Measurements from ENCODE around the gene ARL16. TPM values are rescaled to one million over a fixed set of nuclear protein-coding genes. Genes with fewer than 3 reads are reported as not detected.
A peak's percentile ranks its signal among the peaks of the same experiment; 100 is the strongest.

Gene ARL16
- total and polyA plus RNA-seq, 3 experiments from 2014 or later, result 16.3 to 33.0 (median 19.7) TPM

DNA sequence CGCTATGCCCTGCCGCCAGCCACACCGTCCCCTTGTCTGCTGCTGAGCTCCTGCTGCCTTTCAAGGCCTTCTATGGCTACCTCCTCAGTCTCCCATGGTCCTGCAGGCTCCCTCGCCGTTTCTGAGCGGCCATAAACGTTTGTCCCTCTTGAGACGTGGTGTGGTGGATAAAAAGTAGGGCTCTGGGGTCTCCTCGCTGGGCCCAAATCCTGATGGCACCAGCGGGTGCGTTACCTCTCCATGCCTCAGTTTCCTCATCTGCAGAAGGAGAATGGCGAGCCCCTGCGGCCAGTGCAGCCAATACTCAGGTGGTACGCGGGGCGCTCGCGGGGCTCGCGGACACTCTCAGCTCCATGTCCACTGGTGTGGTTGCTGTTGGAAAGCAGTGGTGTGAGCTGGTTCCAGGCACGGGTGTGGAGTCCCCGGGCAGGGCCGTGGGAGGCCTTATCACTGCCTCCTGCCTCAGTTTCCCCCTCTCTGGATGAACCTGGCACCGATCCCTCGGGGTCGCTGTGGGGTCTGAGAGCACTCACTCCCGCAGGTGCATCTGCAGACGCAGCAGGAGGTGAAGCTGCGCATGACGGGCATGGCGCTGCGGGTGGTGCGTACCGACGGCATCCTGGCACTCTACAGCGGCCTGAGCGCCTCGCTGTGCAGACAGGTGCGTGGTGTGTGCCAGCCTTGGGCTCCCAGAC, 31.0 kb upstream of the ARL16 start:
- DNase-seq, result no peak
- Mint-ChIP-seq H3K27ac (peak overlapping the region in 1 of 8 donors; percentile 82), H3K9me3 (peaks cover 0 to 1% (median 0%) of the 10 kb centered on the region in 5 donors), H3K36me3 (no peaks in the 10 kb centered on the region), H3K4me1 (peaks cover 8 to 25% (median 16%) of the 10 kb centered on the region in 3 donors), H3K27me3 (no peaks in the 10 kb centered on the region), H3K4me3 (peak overlapping the region in 2 of 7 donors; percentile 11 to 80)
- ChIA-PET CTCF (no interaction called here), POLR2A (no interaction called here)
- Histone ChIP-seq H3K9me3 (ENCODE audit: low read length) (no peaks in the 10 kb centered on the region), H3K4me1 (ENCODE audit: insufficient read depth, low read length) (peaks cover 27% of the 10 kb centered on the region), H3K27ac (ENCODE audit: low read depth, low read length) (no peak overlapping the region), H3K27me3 (ENCODE audit: insufficient read depth, low read length, poor library complexity, severe bottlenecking) (no peaks in the 10 kb centered on the region), H3K36me3 (ENCODE audit: insufficient read depth, low read length) (no peaks in the 10 kb centered on the region), H3K4me3 (ENCODE audit: low read length) (no peak overlapping the region)

DNA sequence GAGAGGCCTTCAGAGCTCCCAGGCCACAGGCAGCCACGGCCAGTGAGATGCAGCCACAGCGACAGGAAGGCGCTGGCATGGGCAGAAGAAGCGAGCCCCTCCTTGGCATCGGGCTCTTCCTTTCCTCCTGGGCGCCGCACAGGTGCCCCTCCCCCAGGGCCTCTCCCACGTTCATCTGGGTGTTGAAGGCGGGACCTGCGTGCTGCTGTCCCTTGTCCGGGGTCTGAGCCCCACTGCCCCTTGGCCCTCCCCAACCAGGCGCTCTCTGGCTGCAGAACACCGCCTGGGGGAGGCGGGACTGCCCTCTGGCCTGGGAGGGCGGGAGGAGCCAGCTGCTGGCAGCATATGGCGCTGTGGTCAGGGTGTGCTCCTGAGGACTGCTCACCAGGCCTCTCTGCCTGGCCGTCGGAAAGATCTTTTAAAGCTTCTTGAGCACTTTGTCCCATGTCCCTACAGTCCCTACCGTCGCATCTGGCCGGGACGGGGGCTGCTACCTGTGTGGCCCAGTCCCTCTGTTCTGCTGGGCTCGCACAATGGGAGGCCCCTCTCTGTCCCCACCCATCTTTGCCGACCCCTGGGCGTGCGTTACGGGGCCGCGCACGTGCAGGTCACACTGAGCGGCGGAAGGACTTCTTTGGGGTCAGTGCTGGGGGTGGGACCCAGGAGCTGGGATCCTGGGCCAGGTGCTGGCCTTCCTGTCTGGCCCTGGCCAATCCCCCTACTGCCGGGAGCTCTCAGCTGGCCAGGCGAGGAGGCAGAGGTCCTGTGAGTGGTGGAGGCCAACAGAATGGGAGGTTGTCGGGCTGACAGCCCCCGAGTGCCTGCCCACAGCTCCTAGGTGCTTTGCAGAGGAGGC, 30.2 kb upstream of the ARL16 start:
- no peak overlapping the region for H3K27ac Mint-ChIP-seq
- H3K4me3 ChIP-seq (ENCODE audit: low read length), result no peak overlapping the region

DNA sequence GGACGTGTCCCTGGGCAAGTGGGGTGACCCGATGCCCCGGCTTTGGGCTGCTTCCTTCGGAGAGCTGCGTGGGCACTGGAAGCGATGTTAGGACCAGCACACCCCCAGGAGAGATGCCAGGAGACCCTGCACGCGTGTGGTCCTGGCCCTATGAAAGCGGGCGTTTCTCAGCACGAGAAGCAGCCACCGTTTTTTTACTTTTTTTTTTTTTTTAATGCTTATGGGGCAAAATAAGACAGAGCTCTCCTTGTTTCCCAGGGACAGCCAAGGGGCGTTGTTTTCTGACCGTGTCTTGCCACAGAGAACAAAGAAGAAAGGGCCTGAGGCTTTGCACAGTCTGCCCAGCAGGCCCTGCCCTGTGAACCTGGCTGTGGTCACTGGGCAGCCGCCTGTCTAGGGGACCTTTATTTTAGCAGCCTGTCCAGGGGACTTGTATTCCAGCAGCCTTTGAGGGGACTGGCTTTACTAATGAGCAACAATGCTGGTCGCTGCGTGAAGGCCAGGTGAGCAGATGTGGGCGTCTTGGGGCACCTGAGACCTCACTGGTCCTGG, 29.5 kb upstream of the ARL16 start:
- peak overlapping the region in 5 of 8 donors; percentile 42 to 85 (median 54) for H3K27ac Mint-ChIP-seq
- Histone ChIP-seq H3K36me3 (ENCODE audit: insufficient read depth, low read length) (no peaks in the 10 kb centered on the region), H3K9me3 (ENCODE audit: low read length) (no peaks in the 10 kb centered on the region), H3K4me1 (ENCODE audit: insufficient read depth, low read length) (peaks cover 27% of the 10 kb centered on the region), H3K27ac (ENCODE audit: low read depth, low read length) (peak overlapping the region; percentile 27), H3K4me3 (ENCODE audit: low read length) (no peak overlapping the region), H3K27me3 (ENCODE audit: insufficient read depth, low read length, poor library complexity, severe bottlenecking) (no peaks in the 10 kb centered on the region)
- peaks cover 0 to 1% (median 0%) of the 10 kb centered on the region in 5 donors for H3K9me3 Mint-ChIP-seq
- H3K36me3 Mint-ChIP-seq, result peaks cover 0 to 2% (median 0%) of the 10 kb centered on the region in 3 donors
- H3K4me1 Mint-ChIP-seq, result peaks cover 8 to 25% (median 16%) of the 10 kb centered on the region in 3 donors
- ChIA-PET CTCF (no interaction called here), POLR2A (interaction anchor here (0.9 to 1.5 kb wide), 2 partner anchors 10 to 29 kb away, joined by 5 to 6 read pairs; partner anchors contain the start of genes ARL16, HGS and MRPL12)
- peak overlapping the region; percentile 77 to 92 (median 82) for H3K4me3 Mint-ChIP-seq
- peak in 1 of 5 donors; percentile 46 for DNase-seq
- H3K27me3 Mint-ChIP-seq, result no peaks in the 10 kb centered on the region

More for the DNA sequence above, 30.2 kb upstream of the ARL16 start:
- peak in 1 of 5 donors; percentile 47 for DNase-seq
- H3K27me3 ChIP-seq (ENCODE audit: insufficient read depth, low read length, poor library complexity, severe bottlenecking), result no peaks in the 10 kb centered on the region
- ChIA-PET CTCF (no interaction called here), POLR2A (interaction anchor here (0.9 to 1.5 kb wide), 2 partner anchors 11 to 30 kb away, joined by 5 to 6 read pairs; partner anchors contain the start of genes ARL16, HGS and MRPL12)
- peaks cover 8 to 25% (median 16%) of the 10 kb centered on the region in 3 donors for H3K4me1 Mint-ChIP-seq
- H3K27ac ChIP-seq (ENCODE audit: low read depth, low read length), result peak overlapping the region; percentile 27
- H3K9me3 ChIP-seq (ENCODE audit: low read length), result no peaks in the 10 kb centered on the region
- peaks cover 0 to 1% (median 0%) of the 10 kb centered on the region in 5 donors for H3K9me3 Mint-ChIP-seq
- H3K4me3 Mint-ChIP-seq, result peak overlapping the region in 5 of 7 donors; percentile 8 to 88 (median 80)
- H3K27me3 Mint-ChIP-seq, result no peaks in the 10 kb centered on the region
- peaks cover 0 to 2% (median 0%) of the 10 kb centered on the region in 3 donors for H3K36me3 Mint-ChIP-seq
- peaks cover 27% of the 10 kb centered on the region for H3K4me1 ChIP-seq (ENCODE audit: insufficient read depth, low read length)
- no peaks in the 10 kb centered on the region for H3K36me3 ChIP-seq (ENCODE audit: insufficient read depth, low read length)

DNA sequence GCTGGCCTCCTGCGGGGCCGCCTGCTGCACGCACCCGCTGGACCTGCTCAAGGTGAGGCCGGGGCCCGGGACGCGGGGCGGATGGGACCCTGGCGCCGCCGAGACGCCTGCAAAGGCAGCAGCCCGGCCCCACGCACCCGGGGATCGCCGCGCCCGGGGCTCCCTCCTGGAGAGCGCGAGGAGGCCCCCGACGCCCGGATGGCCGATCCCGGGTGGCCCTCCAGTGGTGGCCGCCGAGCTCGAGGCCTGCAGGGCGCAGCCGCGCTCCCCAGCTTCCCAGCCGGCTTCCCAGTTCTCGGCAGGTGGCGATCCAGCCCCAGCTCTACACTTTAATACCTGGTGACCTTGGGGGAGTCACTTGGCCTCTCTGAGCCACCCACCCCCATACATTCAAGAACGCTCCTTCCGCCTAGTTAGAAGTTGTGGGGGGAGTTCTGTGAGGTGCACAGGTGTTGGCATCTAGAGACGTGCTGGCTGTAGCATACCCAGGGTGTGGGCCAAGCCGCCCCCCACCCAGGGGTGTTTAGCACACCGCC, 28.9 kb upstream of the ARL16 start:
- H3K4me3 ChIP-seq (ENCODE audit: low read length), result no peak overlapping the region
- H3K4me3 Mint-ChIP-seq, result peak overlapping the region; percentile 77 to 92 (median 82)
- no peaks in the 10 kb centered on the region for H3K9me3 ChIP-seq (ENCODE audit: low read length)
- H3K4me1 ChIP-seq (ENCODE audit: insufficient read depth, low read length), result peaks cover 27% of the 10 kb centered on the region
- H3K27me3 Mint-ChIP-seq, result no peaks in the 10 kb centered on the region
- peaks cover 0 to 1% (median 0%) of the 10 kb centered on the region in 5 donors for H3K9me3 Mint-ChIP-seq
- H3K4me1 Mint-ChIP-seq, result peaks cover 8 to 25% (median 16%) of the 10 kb centered on the region in 3 donors
- H3K36me3 ChIP-seq (ENCODE audit: insufficient read depth, low read length), result no peaks in the 10 kb centered on the region
- peak overlapping the region in 4 of 8 donors; percentile 42 to 85 (median 52) for H3K27ac Mint-ChIP-seq
- H3K27ac ChIP-seq (ENCODE audit: low read depth, low read length), result peak overlapping the region; percentile 27
- ChIA-PET CTCF (no interaction called here), POLR2A (interaction anchor here (0.9 to 1.5 kb wide), 2 partner anchors 10 to 29 kb away, joined by 5 to 6 read pairs; partner anchors contain the start of genes ARL16, HGS and MRPL12)
- peaks cover 0 to 4% (median 0%) of the 10 kb centered on the region in 3 donors for H3K36me3 Mint-ChIP-seq
- no peak for DNase-seq
- no peaks in the 10 kb centered on the region for H3K27me3 ChIP-seq (ENCODE audit: insufficient read depth, low read length, poor library complexity, severe bottlenecking)

DNA sequence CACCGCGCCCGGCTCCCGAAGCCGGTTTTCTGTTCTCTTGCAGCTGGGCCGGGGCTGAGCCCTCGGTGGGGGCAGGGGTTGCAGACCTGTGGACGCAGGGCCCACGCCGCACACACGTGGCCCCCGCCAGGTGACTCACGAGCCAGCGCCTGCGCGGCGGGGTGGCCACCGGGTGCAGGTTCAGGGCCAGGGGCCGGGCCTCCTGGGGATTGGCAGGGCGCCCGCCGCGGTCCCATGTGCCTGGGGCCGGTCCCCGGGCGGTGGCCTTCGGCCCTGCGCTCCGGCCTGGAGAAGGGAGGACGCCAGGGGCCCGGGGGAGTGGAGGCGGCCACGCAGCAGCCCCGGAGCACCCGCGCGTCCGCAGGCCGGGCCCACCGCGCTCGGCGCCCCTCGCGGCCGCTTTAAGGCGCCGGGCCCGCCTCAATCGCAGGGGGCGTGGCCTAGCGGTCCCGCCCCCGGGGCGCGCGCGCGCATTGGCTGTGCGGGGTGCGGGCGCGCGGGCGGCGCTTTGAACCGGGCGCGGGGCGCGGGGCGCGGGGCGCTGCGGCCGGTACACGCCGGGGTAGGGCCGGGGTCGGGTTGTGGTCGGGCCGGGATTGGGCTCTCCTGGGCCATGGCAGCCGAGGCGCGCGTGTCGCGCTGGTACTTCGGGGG, 28.3 kb upstream of the ARL16 start, which contains the start of gene SLC25A10:
SLC25A10 (plus strand) TSS at position 471 of the 654 bp plus-strand sequence; CDS start at position 614, 143 bp downstream.
- POLR2A ChIA-PET, result interaction anchor here (0.7 to 1.5 kb wide), 3 partner anchors 9 to 28 kb away, joined by 5 to 8 read pairs (median 5); partner anchors contain the start of genes ARL16, HGS and MRPL12
- Histone ChIP-seq H3K27me3 (ENCODE audit: insufficient read depth, low read length, poor library complexity, severe bottlenecking) (no peaks in the 10 kb centered on the region), H3K4me3 (ENCODE audit: low read length) (peak within 1 kb of the TSS; percentile 32), H3K9me3 (ENCODE audit: low read length) (no peaks in the 10 kb centered on the region), H3K4me1 (ENCODE audit: insufficient read depth, low read length) (peaks cover 27% of the 10 kb centered on the region), H3K36me3 (ENCODE audit: insufficient read depth, low read length) (no peaks in the 10 kb centered on the region), H3K27ac (ENCODE audit: low read depth, low read length) (peak within 1 kb of the TSS; percentile 38)
- H3K27ac Mint-ChIP-seq, result peak within 1 kb of the TSS in 5 of 8 donors; percentile 42 to 85 (median 54)
- peaks cover 8 to 25% (median 16%) of the 10 kb centered on the region in 3 donors for H3K4me1 Mint-ChIP-seq
- H3K4me3 Mint-ChIP-seq, result peak within 1 kb of the TSS; percentile 77 to 92 (median 82)
- peaks cover 0 to 1% (median 0%) of the 10 kb centered on the region in 5 donors for H3K9me3 Mint-ChIP-seq
- H3K27me3 Mint-ChIP-seq, result no peaks in the 10 kb centered on the region
- peak; percentile 66 to 86 (median 76) for DNase-seq
- CTCF ChIA-PET, result no interaction called here
- H3K36me3 Mint-ChIP-seq, result peaks cover 0 to 7% (median 0%) of the 10 kb centered on the region in 3 donors

DNA sequence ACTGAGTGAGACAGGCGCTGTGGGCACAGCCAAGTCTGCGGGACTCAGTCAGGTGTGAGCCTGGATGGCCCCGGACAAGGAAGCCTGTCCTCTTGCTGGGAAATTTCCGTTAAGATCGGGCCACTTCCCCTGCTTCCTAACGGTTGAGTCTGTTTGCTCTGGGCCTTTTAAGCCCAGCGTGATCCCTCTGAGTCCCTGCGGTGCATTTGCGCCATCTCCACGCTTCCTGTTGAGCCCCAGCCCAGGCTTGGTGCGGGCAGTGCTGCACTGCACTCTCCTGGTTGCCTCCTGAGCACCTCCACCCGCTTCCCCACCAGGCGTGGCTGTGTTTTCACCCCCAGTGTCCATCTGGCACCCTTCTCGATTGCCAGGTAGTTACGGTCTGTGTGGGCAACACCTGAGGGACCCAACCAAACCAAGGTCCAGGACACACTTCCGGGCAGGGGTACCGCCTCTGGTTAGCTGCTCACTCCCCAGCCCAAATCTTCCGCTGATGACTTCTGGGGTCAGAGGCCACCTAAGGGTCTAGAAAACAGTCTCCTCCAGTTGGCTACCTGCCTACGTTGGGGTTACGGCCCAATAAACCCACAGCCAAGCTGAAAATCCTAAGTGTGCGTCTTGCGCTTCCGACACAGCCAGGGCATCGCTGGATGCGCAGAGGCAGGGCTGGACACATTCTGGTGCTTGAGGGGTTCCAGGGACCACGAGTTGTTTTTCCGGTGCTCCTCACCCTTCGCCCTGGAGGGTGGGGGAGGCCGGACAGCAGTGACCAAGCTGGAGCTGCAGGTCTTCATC, 27.1 kb upstream of the ARL16 start:
- Mint-ChIP-seq H3K36me3 (peaks cover 0 to 20% (median 1%) of the 10 kb centered on the region in 3 donors), H3K4me3 (peak overlapping the region; percentile 56 to 72 (median 58)), H3K27ac (peak overlapping the region in 6 of 8 donors; percentile 34 to 64 (median 42)), H3K9me3 (peaks cover 0 to 1% (median 0%) of the 10 kb centered on the region in 5 donors), H3K4me1 (peaks cover 8 to 28% (median 16%) of the 10 kb centered on the region in 3 donors), H3K27me3 (no peaks in the 10 kb centered on the region)
- Histone ChIP-seq H3K4me3 (ENCODE audit: low read length) (peak overlapping the region; percentile 32), H3K4me1 (ENCODE audit: insufficient read depth, low read length) (peaks cover 27% of the 10 kb centered on the region), H3K9me3 (ENCODE audit: low read length) (no peaks in the 10 kb centered on the region), H3K27ac (ENCODE audit: low read depth, low read length) (no peak overlapping the region), H3K27me3 (ENCODE audit: insufficient read depth, low read length, poor library complexity, severe bottlenecking) (no peaks in the 10 kb centered on the region), H3K36me3 (ENCODE audit: insufficient read depth, low read length) (peaks cover under 1% of the 10 kb centered on the region)
- DNase-seq, result no peak
- POLR2A ChIA-PET, result interaction anchor here (0.6 to 1.4 kb wide), 5 partner anchors 8 to 811 kb away, joined by 3 to 8 read pairs (median 5); partner anchors contain the start of genes ARL16, HGS and MRPL12
- CTCF ChIA-PET, result no interaction called here

All from CD8-positive, alpha-beta memory T cell (primary cell).